NCI-H69 (cell line): ENCODE data around the gene SEPTIN12.
A peak's percentile ranks its signal among the peaks of the same experiment; 100 is the strongest.

Source experiments
- DNase-seq: peaks from one replicate; lab custom pipeline; 2025; lab: John Stamatoyannopoulos, UW

Gene SEPTIN12

GRCh38 chr16:4783951-4784336 is 4.2 kb downstream of the SEPTIN12 start:
- DNase-seq = no peak

- no peak for DNase-seq
These were observed 4.7 kb downstream of the SEPTIN12 start for GRCh38 chr16:4783251-4783950.

- no peak for DNase-seq
These were observed 7.9 kb downstream of the SEPTIN12 start for GRCh38 chr16:4780235-4780634.

GRCh38 chr16:4778050-4778392 is 10.1 kb downstream of the SEPTIN12 start:
- DNase-seq = no peak

- DNase-seq = no peak
These were observed 10.7 kb downstream of the SEPTIN12 start for GRCh38 chr16:4777339-4778049.

- DNase-seq = no peak
These were observed 11.9 kb downstream of the SEPTIN12 start for GRCh38 chr16:4776141-4776705.

- DNase-seq = no peak
These were observed 13.1 kb downstream of the SEPTIN12 start for GRCh38 chr16:4775005-4775404.

- DNase-seq = no peak
These were observed 15.8 kb downstream of the SEPTIN12 start for GRCh38 chr16:4772351-4772750.

GRCh38 chr16:4771646-4772045 is 16.5 kb downstream of the SEPTIN12 start:
- no peak for DNase-seq

GRCh38 chr16:4769306-4769638 is 18.9 kb downstream of the SEPTIN12 start:
- peak; percentile 44 for DNase-seq

- peak; percentile 99 for DNase-seq
These were observed 19.4 kb downstream of the SEPTIN12 start for GRCh38 chr16:4768549-4769305.

GRCh38 chr16:4767872-4768548 is 20.1 kb downstream of the SEPTIN12 start:
- DNase-seq = peak; percentile 51

GRCh38 chr16:4766875-4767628 is 21.1 kb downstream of the SEPTIN12 start, which contains the start of gene ZNF500:
Gene ZNF500, minus strand, starts transcription at chr16:4767162. Its CDS starts 1,184 bp downstream, at chr16:4765978.
- DNase-seq = peak; percentile 98

GRCh38 chr16:4765511-4766474 is 22.4 kb downstream of the SEPTIN12 start:
- DNase-seq = no peak

- DNase-seq = no peak
These were observed 24.4 kb downstream of the SEPTIN12 start for GRCh38 chr16:4763791-4764190.

- DNase-seq = no peak
These were observed 25.9 kb downstream of the SEPTIN12 start for GRCh38 chr16:4762205-4762604.

- no peak for DNase-seq
These were observed 27.8 kb downstream of the SEPTIN12 start for GRCh38 chr16:4760221-4760910.

GRCh38 chr16:4755687-4756086 is 32.5 kb downstream of the SEPTIN12 start:
- no peak for DNase-seq

- no peak for DNase-seq
These were observed 33.3 kb downstream of the SEPTIN12 start for GRCh38 chr16:4754865-4755264.

- DNase-seq = no peak
These were observed 34.9 kb downstream of the SEPTIN12 start for GRCh38 chr16:4753227-4753626.
